ENCODE measurements around the gene USP31.

DNA sequence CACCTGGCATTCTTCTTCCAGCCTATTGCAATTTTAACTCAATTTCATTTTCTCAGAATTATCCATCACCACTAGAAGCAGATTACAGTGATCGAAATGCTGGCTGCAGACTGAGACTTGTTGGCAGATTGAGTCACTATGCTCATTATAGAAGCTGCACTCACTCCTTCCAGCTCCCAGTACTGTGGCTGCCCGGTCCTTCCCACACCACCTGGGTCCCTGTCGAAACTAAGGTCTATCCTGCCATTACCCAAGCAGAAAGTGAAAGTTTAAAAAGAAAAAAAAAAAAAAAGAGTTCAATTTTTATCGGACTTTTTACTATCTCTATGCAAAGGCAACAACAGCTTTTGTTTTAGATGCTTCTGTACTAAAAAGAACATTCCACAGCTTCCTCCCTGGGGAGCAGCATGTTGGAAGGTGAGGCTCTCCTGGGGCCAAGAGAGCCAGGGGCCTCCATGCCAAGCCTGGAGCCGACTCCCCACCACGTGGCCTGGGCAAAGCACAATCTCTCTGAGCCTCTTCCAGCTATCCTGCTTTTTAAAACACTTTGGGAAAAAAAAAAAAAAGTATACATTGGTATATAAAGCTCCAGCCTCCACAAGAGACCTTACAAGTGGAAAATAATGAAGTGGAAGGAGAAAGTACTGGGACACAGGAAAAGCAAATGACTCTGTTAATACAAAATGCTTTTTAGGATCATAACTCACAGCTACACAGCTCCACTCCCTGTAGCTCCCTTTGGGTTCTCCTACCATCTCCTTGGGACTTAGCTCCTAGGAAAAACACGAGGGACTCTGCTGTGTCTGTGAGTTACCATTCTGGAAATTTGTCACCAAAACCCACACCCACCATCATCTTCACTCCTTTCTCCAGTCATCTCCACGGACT is 77.8 kb downstream of the USP31 start:
- no peak for TF ChIP-seq EHMT2 (IDR thresholded peaks at IDR 0.05; ENCODE audit: low read depth)
- TF ChIP-seq HOXA7 (CRISPR knock-in tag; IDR thresholded peaks at IDR 0.05): no peak
- no peak for TF ChIP-seq CBX2 (IDR thresholded peaks at IDR 0.05; ENCODE audit: borderline replicate concordance, low read depth)
- TF ChIP-seq POLR2A (IDR thresholded peaks at IDR 0.05; ENCODE audit: low read length): no peak
- no peak for TF ChIP-seq RAD21 (conservative IDR thresholded peaks at IDR 0.05 in 1 of 2, IDR thresholded peaks at IDR 0.05 in 1 of 2)

Measured in A549 (cell line).